Right kidney (tissue), 1 donor: ENCODE measurements around the gene TIMM8A.
"Not testable (repeated sequence)": the region's sequence is repeated elsewhere in the genome, so short reads cannot be mapped to it uniquely, and the experiment has no call there.

ENCODE experiments used
- DNase-seq: peaks from one replicate; pipeline ENCODE4 v3.0.0-alpha.2; 2016

TIMM8A gene

GRCh38 chrX:101362116-101362515 lies 13.6 kb upstream of the TIMM8A start:
- DNase-seq = no peak

- no peak for DNase-seq
Observed at GRCh38 chrX:101360390-101360789, 11.8 kb upstream of the TIMM8A start.

GRCh38 chrX:101359966-101360365 lies 11.4 kb upstream of the TIMM8A start:
- no peak for DNase-seq

GRCh38 chrX:101357166-101357795 lies 8.7 kb upstream of the TIMM8A start:
- DNase-seq = no peak

- no peak for DNase-seq
Observed at GRCh38 chrX:101349193-101349562, 636 bp upstream of the TIMM8A start.

- DNase-seq = peak; percentile 4
Observed at GRCh38 chrX:101347859-101348451, 587 bp downstream of the TIMM8A start.

GRCh38 chrX:101337776-101338271 lies 10.7 kb downstream of the TIMM8A start:
- DNase-seq = no peak

GRCh38 chrX:101334310-101334709 lies 14.2 kb downstream of the TIMM8A start:
- not testable (repeated sequence) for DNase-seq

- not testable (repeated sequence) for DNase-seq
Observed at GRCh38 chrX:101326600-101326999, 21.9 kb downstream of the TIMM8A start.

GRCh38 chrX:101303790-101304189 lies 44.8 kb downstream of the TIMM8A start:
- no peak for DNase-seq
